Forelimb muscle (tissue), 1 donor: ENCODE results near the gene A2M. TPM values are rescaled to one million over a fixed set of nuclear protein-coding genes. Genes with fewer than 3 reads are reported as not detected.

ENCODE experiments used
- DNase-seq: peaks from one replicate; pipeline ENCODE4 v3.0.0-alpha.2; 2013; ENCODE audit warnings: low read depth
- polyA plus RNA-seq: library from polyadenylated mRNA; unstranded; fragments of 120-200 nt; gene quantifications from one replicate; pipeline ENCODE4 v1.2.1, GENCODE V29; 2013; ENCODE audit not compliant: insufficient read length

A2M gene
- polyA plus RNA-seq, 1 donor, result 231 TPM

- DNase-seq, result no peak
Measured at GRCh38 chr12:9039397-9039977, 76.2 kb downstream of the A2M start.

- no peak for DNase-seq
Measured at GRCh38 chr12:9037431-9037830, 78.3 kb downstream of the A2M start.

GRCh38 chr12:9036227-9036626 lies 79.5 kb downstream of the A2M start:
- DNase-seq, result no peak

GRCh38 chr12:9034095-9034494 lies 81.6 kb downstream of the A2M start:
- no peak for DNase-seq

- no peak for DNase-seq
Measured at GRCh38 chr12:9033265-9033887, 82.3 kb downstream of the A2M start.

GRCh38 chr12:9032202-9032964 lies 83.3 kb downstream of the A2M start:
- no peak for DNase-seq

GRCh38 chr12:9030776-9031175 lies 84.9 kb downstream of the A2M start:
- DNase-seq, result no peak

- no peak for DNase-seq
Measured at GRCh38 chr12:9027161-9028059, 88.3 kb downstream of the A2M start.

- no peak for DNase-seq
Measured at GRCh38 chr12:9024512-9024911, 91.2 kb downstream of the A2M start.

- DNase-seq, result no peak
Measured at GRCh38 chr12:9022592-9022991, 93.1 kb downstream of the A2M start.

Other genes with a start within 250 kb of the A2M start
- 36.3 TPM for gene PHC1, start 201.4 kb downstream of the A2M start, polyA plus RNA-seq
- gene M6PR, start 166.3 kb downstream of the A2M start, polyA plus RNA-seq, result 112 TPM
- 3.9 TPM for gene KLRG1, start 126.4 kb downstream of the A2M start, polyA plus RNA-seq
- gene PZP, start 92.5 kb upstream of the A2M start, polyA plus RNA-seq, result 0.68 TPM